GM21576 (cell line): ENCODE data around the gene CPAMD8.
"Not testable (repeated sequence)": the region's sequence is repeated elsewhere in the genome, so short reads cannot be mapped to it uniquely, and the experiment has no call there.

Experiments used
- ATAC-seq: cut with Tn5 transposase; IDR thresholded peaks from one replicate; pipeline ENCODE4 v1.9.1; 2021; ENCODE audit warnings: mild to moderate bottlenecking, moderate library complexity; ENCODE audit not compliant: unreplicated experiment

CPAMD8 gene

DNA sequence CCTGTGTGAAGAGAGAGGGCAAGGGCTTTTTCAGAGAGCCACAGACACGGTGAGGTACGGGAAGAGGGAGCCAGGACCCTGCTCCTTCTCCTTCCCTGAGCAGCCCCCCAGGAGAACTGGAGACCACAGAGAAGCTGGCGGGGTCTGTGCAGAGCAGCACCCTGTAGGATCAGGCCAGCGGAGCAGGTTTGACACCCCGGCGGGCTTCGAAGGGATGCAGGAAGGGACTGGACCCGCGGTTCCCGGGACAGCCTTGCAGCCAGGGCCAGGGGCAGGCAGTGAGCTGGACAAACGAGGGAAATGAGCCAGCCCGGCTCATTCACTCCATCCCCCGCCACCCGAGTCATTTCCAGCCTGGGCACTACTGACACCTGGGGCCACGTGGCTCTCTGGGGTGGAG, 22.2 kb downstream of the CPAMD8 start:
- no peak for ATAC-seq

DNA sequence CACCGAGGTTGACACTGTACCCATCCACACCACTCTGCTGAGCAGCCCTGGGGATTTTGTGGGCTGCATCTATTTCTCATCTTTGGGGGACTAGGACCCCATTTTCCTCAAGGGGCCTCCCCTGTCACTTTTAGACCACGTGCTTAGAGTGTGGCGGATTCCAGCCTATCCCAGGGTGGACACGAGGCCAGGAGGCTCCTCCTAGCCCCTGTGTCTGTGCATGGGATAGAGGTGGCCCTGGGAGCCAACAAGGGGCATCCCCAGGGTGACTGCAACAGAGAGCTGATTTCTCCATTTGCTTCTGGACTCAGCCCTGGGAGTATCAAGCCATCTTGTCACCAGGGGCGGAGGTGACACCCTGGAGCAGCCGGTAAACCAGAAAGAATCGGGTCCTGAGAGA, 24.2 kb downstream of the CPAMD8 start:
- ATAC-seq = no peak

- no peak for ATAC-seq
Measured at GRCh38 chr19:17001603-17002183, 24.9 kb downstream of the CPAMD8 start.

GRCh38 chr19:16998635-16999194, 27.9 kb downstream of the CPAMD8 start:
- ATAC-seq = no peak

GRCh38 chr19:16996838-16997490, 29.6 kb downstream of the CPAMD8 start:
- ATAC-seq = not testable (repeated sequence)

- ATAC-seq = no peak
Measured at GRCh38 chr19:16988661-16989060, 37.9 kb downstream of the CPAMD8 start.

GRCh38 chr19:16985403-16985802, 41.2 kb downstream of the CPAMD8 start:
- no peak for ATAC-seq

DNA sequence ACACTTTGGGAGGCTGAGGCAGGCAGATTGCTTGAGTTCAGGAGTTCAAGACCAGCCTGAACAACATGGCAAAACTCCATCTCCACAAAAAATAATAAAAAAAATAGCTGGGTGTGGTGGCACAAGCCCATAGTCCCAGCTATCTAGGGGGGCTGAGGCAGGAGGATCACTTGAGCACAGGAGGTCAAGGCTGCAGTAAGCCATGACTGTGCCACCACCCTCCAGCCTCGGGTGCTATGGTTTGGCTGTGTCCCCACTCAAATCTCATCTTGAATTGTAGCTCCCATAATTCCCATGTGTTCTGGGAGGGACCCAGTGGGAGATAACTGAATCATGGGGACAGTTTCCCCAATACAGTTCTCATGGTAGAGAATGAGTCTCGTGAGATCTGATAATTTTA, 44.0 kb downstream of the CPAMD8 start:
- not testable (repeated sequence) for ATAC-seq

- ATAC-seq = no peak
Measured at GRCh38 chr19:16978839-16979802, 47.5 kb downstream of the CPAMD8 start.

DNA sequence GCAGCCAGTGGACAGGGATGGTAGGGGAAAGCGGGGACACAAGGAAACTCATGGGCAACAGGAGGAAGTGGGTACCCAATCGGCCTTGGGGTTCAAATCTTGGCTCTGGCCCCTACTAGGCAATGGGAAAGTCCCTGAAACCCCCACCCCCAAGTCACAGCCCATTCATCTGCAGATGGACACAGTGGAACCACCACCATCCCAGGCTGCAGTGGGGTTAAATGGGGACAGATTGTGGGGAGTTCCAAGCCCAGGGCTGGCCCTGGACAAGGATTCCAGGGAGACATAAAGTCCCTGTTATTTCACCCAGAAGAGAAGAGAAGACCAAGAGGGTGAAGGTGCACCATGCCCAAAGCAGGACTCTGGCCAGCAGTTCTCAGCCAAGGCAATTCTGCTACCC, 48.5 kb downstream of the CPAMD8 start:
- ATAC-seq = no peak

DNA sequence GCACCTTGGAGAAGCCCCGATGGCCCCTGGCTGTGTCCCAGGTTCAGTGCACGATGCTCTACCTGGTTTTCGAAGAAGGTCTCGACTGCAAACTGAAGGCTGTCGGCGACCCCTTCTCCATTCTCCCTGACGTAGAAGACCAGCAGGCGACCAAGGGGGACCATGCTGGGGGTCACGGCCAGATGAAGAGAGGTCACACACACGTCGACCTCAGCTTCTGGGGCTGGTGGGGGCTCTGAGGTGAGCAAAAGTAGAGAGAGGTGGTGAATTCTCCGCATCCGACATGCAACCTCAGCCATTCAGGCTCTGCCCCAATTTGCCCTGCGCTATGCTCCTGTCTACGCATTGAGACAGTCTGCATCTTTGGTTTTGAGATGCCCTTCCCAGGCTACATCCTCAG, 49.3 kb downstream of the CPAMD8 start:
- ATAC-seq = no peak

DNA sequence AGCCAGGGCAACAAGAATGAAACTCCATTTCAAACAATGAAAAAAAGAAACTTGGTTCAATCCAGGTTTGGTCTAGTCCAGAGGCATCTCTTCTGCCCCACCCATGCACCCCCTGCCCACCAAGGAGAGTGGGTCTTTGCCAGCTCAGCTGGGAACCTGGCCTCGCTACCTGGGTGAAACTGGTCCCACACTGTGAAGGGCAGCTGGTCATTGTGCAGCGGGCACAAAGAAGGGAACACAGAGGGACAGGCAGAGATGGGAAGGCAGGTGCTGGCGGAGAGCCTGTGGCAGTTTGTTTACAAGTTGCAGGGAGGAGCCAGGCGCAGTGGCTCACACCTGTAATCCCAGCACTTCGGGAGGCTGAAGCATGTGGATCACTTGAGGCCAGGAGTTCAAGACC, 50.2 kb downstream of the CPAMD8 start:
- no peak for ATAC-seq

DNA sequence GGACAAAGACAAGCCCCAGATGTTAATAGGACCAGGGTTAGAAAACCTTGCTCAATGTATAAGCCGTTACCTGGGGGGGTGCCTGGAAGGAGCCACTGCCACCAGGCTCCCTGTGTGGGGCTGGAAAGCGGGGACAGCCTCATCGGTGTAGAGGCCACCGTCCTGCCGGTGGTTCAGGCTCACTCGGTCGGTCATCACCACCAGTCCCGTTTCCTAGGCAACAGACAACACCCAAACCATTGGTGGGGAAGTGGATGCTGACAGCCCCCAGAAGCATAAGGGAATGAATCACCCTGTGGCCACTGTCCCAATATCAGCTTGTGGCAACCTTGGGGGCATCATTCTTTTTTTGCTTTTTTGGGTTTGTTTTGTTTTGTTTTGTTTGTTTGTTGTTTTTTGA, 55.8 kb downstream of the CPAMD8 start:
- ATAC-seq = no peak

- no peak for ATAC-seq
Measured at GRCh38 chr19:16969135-16969534, 57.5 kb downstream of the CPAMD8 start.

- ATAC-seq = not testable (repeated sequence)
Measured at GRCh38 chr19:16960996-16961822, 65.4 kb downstream of the CPAMD8 start.

DNA sequence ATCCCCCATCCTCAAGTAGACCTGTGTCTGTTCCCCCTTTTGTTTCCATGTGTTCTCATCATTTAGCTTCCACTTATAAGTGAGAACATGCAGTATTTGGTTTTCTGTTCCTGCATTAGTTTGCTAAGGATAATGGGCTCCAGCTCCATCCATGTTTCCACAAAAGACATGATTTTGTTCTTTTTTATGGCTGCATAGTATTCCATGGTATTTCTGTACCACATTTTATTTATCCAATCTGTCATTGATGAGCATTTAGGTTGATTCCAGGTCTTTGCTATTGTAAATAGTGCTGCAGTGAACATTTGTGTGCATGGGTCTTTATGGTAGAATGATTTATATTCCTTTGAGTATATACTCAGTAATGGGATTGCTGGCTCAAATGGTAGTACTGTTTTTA, 68.3 kb downstream of the CPAMD8 start:
- ATAC-seq = not testable (repeated sequence)

DNA sequence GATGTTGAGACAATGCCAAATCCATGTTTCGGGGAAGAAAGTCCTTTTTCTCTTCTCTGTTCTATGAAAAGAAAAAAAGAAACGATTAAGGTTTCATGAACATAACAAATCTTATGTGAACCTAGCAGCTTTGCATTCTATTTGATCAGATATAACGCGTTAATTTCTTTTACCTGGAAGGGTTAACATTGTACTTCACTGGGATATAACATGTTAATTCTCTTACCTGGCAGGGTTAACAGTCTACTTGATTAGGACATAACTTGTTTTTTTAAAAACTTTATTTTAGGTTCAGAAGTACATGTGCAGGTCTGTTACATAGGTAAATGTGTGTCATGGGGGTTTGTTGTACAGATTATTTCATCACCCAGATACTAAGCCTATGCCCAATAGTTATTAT, 68.8 kb downstream of the CPAMD8 start:
- no peak for ATAC-seq

GRCh38 chr19:16957151-16957701, 69.4 kb downstream of the CPAMD8 start:
- ATAC-seq = no peak

DNA sequence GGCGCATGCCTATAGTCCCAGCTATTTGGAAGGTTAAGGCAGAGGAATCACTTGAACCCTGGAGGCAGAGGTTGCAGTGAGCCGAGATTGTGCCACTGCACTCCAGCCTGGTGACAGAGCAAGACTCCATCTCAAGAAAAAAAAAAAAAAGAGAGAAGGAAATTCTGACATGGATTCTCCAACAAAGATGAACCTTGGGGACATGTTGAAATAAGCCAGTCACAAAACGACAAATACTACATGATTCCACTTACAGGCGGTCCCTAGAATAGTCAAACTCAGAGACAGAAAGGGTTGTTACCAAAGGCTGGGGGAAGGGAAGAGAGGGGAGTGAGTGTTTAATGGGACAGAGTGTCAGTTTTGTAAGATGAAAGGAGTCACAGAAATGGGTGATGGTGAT, 71.4 kb downstream of the CPAMD8 start:
- no peak for ATAC-seq

DNA sequence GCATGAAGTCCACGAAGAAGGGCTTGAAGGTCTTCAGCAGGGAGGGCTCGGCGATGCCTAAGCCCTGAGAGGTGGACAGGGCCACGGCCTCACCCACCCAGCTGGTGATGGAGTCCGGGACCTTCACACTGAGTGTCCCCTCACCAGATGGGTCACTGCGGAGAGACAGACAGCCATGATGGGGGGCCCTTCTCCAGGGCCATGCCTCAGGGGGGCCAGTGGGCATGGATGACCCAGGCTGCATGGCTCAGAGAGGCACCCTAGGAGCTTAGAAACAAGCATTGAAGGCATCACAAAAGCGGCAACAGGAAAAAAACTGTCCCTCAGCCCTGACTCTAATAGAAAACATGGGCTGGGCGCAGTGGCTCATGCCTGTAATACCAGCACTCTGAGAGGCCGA, 74.6 kb downstream of the CPAMD8 start:
- no peak for ATAC-seq
